NCI-H82 treated with DMSO at 0.1 percent for 48 hours (cell line): Measurements from ENCODE around the gene CDK2AP2.
A peak's percentile ranks its signal among the peaks of the same experiment; 100 is the strongest.
"Not testable (repeated sequence)": the region's sequence is repeated elsewhere in the genome, so short reads cannot be mapped to it uniquely, and the experiment has no call there.

Experiments used
- DNase-seq: peaks from one replicate; lab custom pipeline; 2025; ENCODE audit not compliant: unreplicated experiment; lab: John Stamatoyannopoulos, UW

CDK2AP2 gene

DNA sequence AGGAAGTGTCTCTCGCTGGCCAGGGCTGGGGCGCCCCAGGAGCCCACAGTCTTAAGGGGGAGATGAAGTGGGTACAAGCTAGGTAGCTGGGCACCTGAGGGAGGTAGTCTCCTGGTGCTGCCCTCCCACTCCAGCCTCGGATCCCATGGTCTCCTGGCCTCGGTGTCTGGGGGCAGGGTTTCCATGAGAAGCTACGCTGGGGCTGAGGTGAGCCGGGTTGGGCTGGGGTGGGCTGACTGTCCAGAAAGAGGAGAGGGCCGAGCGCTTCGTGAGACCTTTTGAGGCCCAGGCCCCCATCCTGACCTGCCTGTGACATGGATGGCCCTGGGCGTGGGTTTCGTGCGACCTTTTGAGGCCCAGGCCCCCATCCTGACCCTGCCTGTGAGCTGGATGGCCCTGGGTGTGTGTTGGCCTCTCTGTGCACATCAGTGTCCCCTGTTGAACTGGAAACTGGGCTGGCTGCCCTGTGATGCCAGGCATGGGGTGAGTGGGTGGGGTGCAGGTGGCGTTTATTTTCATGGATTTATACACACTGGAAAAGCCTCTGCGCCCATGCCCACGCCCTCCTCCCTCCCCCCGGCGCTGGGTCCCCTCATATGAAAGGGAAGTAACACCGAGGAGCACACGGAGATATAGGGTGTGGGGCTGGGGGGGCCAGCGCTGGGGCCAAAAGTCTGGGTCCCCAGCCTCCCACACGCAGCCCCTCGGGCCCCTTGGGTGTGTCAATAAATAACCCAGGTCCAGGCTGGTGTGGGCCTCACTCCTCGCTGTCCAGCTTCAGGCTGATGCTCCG lies 16.5 kb downstream of the CDK2AP2 start:
- DNase-seq, result no peak

GRCh38 chr11:67490727-67491065 lies 17.3 kb downstream of the CDK2AP2 start:
- no peak for DNase-seq

- no peak for DNase-seq
Measured at GRCh38 chr11:67489885-67490726, 17.9 kb downstream of the CDK2AP2 start.

DNA sequence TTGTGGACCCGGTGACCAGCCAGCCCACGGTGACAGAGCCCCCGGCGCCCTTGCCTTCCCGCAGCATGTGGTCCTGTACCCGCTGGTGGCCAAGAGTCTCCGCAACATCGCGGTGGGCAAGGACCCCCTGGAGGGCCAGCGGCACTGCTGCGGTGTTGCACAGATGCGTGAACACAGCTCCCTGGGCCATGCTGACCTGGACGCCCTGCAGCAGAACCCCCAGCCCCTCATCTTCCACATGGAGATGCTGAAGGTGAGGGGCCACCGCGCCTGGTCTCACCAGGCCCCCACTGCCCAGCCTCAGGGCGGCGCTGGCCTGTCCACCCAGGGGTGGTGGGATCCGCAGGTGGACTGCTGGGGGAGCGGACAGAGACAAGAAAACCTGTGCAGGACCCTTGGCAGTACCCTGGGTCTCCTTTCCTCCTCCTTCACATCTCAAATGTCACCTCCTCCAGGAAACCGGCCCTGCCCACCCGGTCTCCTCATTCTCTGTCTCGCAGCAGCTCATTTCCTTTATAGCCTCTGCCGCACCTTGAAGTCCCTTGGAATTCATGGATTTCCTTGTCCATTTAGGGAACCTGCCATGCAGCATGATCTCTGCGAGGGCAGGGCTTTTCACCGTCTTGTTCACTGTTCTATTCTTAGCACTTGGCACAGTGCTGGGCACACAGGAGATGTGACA lies 18.6 kb downstream of the CDK2AP2 start:
- no peak for DNase-seq

GRCh38 chr11:67486481-67487195 lies 21.3 kb downstream of the CDK2AP2 start:
- no peak for DNase-seq

DNA sequence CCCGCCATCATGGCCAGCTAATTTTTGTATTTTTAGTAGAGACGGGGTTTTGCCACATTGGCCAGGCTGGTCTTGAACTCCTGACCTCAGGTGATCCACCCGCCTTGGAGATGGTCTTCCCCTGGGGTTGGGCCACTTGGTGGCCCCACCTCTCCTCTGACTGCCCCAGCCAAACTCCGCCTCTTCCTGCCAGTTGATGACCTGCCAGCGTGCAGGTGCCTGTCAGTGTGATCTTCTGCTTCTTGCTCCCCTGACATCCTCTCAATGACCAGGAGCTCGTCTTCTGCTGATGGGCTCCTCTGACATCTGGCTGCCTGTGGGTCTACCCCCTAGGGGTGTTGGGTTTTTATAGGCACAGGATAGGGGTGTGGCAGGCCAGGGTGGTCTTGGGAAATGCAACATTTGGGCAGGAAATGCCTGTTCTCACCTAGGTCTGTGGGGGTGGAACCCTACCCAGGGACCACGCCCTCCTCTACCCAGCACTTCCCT lies 22.0 kb downstream of the CDK2AP2 start:
- not testable (repeated sequence) for DNase-seq

- no peak for DNase-seq
Measured at GRCh38 chr11:67484847-67485311, 23.1 kb downstream of the CDK2AP2 start.

DNA sequence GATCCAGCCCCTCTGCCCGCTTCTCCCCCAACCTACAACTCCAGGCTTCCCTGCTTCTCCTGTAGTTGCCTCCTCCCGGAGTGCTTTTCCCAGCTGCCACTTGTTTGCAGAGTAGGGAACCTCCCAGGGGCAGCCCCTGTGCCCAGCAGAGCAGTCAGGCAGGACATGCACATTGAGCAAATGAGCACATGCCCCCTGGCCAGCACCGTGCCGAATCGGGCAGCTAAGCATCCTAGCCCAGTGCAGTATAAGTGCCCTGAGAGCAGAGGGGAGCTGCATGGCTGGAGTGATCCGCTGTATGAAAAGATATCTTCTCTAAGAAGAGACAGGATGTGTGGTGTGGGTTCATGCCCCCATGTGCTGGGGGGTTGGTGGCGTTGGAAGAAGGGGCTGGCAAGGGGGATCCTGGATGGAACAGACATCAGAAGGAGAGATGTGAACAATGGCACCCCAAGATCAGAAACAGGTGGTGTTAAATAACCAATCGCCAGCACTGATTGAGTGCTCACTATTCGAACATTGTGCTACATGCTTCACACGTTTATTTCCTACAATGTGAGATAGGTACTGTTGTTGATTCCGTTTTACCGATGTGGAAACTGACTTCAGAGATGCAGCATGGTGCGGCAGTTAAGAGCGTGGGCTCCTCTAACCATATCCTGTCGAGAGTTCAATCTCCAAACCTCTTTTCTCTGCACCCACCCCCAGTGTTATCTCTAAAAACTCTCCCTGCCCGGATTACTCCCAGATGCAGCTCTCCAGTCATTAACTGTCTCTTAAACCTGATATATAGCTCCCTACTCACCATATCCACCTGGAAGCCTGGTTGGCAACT lies 23.9 kb downstream of the CDK2AP2 start:
- no peak for DNase-seq

DNA sequence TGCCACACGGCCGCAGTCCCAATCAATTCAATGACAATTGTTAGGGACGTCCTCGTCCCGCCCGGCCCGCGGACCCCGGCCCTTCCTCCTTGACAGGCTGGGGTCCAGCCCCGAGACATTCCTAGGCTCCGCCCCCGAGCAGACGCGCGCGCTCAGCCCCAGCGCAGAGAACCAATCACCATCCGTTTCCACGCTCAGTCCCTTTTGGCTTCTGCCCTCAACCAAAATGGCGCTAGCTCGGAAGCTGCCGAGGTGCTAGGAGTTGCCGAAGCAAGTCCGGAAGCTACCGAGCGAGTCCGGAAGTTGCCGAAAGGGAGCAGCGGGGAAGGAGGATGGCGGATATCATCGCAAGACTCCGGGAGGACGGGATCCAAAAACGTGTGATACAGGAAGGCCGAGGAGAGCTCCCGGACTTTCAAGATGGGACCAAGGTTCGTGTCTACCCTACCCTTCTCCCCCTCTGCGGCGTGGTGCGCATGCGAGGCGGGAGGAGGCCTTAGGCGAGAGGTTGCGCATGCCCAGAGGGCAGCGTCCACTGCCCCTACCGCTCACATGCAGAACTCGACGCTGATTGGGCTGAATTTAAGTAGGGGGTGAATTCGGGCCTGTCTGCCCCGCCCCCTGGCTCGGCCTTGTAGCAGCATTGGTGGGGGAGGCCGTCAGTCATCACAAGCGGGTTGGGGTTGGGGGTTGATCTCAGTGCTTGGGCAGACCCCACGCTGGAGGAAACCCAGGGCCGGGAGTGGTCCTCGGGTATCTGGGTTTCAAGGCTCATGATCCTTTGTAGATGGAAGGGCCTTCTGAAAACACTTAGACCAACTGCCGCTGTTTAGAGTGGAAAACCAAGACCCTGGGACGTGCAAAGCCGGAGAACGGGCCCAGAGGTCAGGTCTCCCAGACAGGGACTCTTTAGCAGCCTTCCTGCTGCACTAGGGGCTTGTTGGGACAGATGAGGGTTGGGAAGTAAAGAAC lies 24.8 kb downstream of the CDK2AP2 start, which contains the start of gene AIP:
Gene AIP (plus strand): TSS at position 200 of the 972 bp plus-strand sequence. CDS start 133 bp downstream, at position 333.
- DNase-seq, result peak; percentile 95

DNA sequence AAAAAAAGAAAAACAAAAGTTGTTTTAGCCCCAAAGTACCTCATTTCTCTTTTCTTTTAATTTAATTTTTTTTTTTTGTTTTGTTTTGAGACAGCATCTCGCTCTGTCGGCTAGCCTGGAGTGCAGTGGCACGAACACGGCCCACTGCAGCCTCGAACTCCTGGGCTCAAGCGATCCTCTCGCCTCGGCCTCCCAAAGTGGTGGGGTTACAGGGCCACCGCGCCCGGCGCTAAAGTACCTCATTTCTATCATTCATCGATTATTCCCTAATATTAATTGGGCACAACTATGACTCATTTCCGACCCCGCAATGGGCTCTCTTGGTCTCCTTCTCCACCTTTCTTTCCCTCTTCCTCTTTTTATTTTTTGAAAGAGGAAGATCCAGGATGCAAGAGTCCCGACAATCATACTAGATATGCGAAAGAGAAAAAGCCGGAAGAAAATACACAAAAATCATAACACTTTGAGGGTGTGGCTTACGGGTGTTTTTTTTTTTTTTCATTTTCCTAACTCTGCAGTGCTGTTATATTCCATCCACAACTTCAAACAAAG lies 25.6 kb downstream of the CDK2AP2 start:
- DNase-seq, result no peak

DNA sequence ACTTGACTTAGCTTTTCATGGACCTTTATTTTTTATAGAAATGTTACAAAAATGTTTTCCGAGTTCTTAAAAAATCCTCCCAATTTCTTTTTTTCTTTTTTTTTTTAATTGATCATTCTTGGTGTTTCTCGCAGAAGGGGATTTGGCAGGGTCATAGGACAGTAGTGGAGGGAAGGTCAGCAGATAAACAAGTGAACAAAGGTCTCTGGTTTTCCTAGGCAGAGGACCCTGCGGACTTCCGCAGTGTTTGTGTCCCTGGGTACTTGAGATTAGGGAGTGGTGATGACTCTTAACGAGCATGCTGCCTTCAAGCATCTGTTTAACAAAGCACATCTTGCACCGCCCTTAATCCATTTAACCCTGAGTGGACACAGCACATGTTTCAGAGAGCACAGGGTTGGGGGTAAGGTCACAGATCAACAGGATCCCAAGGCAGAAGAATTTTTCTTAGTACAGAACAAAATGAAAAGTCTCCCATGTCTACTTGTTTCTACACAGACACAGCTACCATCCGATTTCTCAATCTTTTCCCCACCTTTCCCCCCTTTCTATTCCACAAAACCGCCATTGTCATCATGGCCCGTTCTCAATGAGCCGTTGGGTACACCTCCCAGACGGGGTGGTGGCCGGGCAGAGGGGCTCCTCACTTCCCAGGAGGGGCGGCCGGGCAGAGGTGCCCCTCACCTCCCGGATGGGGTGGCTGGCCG lies 30.5 kb downstream of the CDK2AP2 start:
- DNase-seq, result not testable (repeated sequence)

- DNase-seq, result not testable (repeated sequence)
Measured at GRCh38 chr11:67476692-67477091, 31.3 kb downstream of the CDK2AP2 start.

DNA sequence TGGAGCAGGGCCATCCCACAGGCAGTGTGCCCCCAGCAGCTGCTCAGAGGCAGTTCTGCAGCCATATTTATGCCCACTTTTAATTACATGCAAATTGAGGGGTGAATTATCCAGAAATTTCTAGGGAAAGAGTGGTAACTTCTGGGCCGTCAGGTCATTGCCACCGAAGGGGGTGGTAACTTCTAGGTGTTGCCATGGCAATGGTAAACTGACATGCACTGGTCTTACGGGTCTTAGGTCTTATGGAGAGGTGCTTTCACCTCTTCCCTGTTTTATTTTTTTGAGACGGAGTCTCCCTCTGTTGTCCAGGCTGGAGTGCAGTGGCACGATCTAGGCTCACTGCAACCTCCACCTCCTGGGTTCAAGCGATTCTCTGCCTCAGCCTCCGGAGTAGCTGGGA lies 35.1 kb downstream of the CDK2AP2 start:
- no peak for DNase-seq

GRCh38 chr11:67470337-67471002 lies 37.5 kb downstream of the CDK2AP2 start:
- DNase-seq, result no peak

DNA sequence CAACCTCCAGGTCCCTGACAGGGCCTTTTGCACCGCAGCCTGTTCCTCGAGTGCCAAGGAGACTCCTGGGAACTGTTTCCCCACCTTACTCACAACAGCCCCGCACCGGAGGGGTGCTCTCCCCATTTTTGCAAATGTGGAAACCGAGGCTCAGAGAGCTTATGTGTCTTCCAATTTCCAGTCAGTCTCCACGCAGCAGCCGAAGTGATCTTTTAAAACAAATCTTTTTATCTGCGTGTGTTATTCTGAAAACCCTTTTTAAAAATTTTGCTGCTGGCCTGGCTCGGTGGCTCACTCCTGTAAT lies 38.5 kb downstream of the CDK2AP2 start:
- DNase-seq, result no peak

DNA sequence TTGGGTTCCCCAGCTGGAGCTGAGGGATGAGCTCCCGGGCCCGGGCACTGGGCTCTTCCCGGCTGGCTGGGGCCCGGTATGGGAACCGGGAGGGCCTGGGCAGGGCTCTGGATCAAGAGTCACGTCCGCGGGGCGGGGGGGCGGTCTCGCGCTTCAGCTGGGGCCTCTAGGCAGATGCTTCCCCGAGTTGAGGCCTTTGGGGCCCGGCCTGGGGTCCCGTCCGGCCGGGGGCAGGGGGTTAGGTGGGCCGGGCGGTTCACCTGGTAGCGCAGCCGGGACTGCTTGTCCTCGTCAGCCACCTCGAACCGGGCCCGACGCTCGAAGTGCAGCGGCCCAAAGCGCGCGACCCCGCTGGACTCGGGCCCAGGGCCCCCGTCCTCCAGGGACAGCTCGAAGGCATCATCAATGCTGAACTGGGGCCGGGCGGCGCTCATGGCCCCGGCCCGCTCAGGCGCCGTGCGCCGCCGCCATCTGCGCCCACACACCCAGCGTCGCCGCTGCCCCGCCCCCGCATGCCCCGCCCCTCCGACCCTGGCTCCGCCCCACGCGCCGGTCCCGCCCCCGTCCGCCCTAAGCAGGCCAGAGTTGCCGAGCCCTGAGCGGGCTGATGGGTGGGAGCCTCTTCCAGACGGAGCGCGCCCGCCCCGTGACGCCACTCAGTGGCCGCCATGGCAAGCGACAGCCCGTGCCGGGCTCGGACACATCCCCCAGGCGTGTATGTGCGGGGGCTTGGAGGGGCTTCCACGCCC lies 39.0 kb downstream of the CDK2AP2 start, which contains the start of gene TMEM134:
Gene TMEM134 (minus strand): TSS at position 493 of the 749 bp plus-strand sequence. CDS start 59 bp downstream, at position 434.
- DNase-seq, result peak; percentile 31

DNA sequence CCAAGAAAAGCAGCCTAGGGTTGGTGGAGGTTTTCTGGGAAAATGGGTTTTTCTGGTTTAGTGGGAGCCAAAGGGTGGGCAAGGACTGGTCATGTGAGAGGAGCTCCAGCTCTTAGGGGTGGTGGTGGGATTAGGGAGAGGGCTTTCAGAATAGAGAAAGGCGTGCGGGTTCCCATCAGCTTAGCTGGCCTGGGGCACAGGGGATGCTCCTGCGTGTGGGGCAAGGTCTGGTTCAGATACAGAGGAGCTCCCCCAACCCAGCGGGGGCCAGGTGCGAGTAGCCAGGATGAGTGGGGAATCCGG lies 39.6 kb downstream of the CDK2AP2 start:
- DNase-seq, result no peak
